ENCODE data around the gene KCNH6.

KCNH6 gene

DNA sequence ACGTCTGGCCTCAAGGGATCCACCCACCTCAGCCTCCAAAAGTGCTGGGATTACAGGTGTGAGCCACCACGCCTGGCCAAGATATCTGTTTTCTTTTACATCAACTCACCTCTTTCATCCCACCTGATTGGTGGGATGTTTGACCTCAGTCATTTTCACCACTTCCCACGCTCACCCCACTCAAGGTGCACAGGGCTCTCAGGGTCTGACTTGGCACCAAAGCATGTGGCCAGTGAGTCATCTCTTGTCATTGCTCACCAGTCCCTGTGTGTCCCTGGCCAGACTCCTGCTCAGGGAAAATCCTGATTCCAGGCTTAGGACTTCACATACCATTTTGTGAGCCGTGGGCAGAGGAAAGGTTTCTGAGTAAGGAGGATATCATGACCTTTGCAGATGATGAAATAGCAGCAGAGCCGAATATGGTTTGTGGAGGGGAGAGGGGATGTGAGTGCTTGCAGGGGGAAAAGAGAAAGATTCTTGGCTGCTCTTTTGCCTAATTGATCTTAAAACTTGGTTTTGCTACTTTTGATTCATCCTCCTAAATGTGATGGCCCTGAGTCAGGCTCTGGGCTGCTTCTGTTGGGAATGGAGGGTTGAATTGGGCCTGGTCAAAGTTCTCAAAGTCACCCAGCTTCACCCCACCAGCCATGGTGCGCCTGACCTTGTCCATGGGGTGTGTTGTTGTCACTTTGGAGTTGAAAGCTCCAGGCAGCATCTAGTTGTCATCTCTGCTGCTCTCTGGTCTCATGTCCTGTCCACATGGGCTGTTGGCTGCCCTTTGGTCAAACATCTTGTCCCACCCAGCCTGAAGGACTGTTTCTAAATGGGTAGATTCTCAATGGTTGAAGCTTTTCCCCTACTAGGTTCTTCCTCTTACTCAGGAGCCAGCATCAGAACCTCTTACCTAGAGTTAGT, 6.0 kb upstream of the KCNH6 start:
- Histone ChIP-seq H3K4me3 (ENCODE audit: low read depth, low read length) (no peak overlapping the region), H3K36me3 (ENCODE audit: control insufficient read depth in 2 of 2, insufficient read depth in 1 of 2, low read length in 2 of 2) (no peaks in the 10 kb centered on the region), H3K9me3 (ENCODE audit: control insufficient read depth, insufficient read depth, low read depth, low read length) (no peaks in the 10 kb centered on the region), H3K27ac (ENCODE audit: extremely low read depth, low read depth, low read length) (no peak overlapping the region), H3K4me1 (ENCODE audit: control insufficient read depth, insufficient read depth, low read length) (no peaks in the 10 kb centered on the region)
- TF ChIP-seq GLIS2 (tag by site-specific recombination; IDR thresholded peaks at IDR 0.05): 0 out of 2 replicates have a peak, but pooled peaks have one; percentile 41
- TF ChIP-seq ZBTB6 (tag by site-specific recombination; IDR thresholded peaks at IDR 0.05): no peak
- TF ChIP-seq ZNF777 (tag by site-specific recombination; IDR thresholded peaks at IDR 0.05; ENCODE audit: borderline replicate concordance): no peak
- TF ChIP-seq, protein P1, sequence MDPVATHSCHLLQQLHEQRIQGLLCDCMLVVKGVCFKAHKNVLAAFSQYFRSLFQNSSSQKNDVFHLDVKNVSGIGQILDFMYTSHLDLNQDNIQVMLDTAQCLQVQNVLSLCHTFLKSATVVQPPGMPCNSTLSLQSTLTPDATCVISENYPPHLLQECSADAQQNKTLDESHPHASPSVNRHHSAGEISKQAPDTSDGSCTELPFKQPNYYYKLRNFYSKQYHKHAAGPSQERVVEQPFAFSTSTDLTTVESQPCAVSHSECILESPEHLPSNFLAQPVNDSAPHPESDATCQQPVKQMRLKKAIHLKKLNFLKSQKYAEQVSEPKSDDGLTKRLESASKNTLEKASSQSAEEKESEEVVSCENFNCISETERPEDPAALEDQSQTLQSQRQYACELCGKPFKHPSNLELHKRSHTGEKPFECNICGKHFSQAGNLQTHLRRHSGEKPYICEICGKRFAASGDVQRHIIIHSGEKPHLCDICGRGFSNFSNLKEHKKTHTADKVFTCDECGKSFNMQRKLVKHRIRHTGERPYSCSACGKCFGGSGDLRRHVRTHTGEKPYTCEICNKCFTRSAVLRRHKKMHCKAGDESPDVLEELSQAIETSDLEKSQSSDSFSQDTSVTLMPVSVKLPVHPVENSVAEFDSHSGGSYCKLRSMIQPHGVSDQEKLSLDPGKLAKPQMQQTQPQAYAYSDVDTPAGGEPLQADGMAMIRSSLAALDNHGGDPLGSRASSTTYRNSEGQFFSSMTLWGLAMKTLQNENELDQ (tag by site-specific recombination; IDR thresholded peaks at IDR 0.05; ENCODE audit: low read depth): no peak
- TF ChIP-seq SP7 (tag by site-specific recombination; IDR thresholded peaks at IDR 0.05): 0 out of 2 replicates have a peak, but pooled peaks have one; percentile 19
- TF ChIP-seq, protein P2, sequence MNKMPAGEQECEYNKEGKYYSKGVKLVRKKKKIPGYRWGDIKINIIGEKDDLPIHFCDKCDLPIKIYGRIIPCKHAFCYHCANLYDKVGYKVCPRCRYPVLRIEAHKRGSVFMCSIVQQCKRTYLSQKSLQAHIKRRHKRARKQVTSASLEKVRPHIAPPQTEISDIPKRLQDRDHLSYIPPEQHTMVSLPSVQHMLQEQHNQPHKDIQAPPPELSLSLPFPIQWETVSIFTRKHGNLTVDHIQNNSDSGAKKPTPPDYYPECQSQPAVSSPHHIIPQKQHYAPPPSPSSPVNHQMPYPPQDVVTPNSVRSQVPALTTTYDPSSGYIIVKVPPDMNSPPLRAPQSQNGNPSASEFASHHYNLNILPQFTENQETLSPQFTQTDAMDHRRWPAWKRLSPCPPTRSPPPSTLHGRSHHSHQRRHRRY (tag by site-specific recombination; IDR thresholded peaks at IDR 0.05): no peak
- TF ChIP-seq SP3 (tag by site-specific recombination; IDR thresholded peaks at IDR 0.05): 0 out of 2 replicates have a peak, but pooled peaks have one; percentile 16
- TF ChIP-seq GLIS1 (tag by site-specific recombination; IDR thresholded peaks at IDR 0.05): peak; percentile 12; the same call in 1 of the 2 replicates
- TF ChIP-seq, protein P3, sequence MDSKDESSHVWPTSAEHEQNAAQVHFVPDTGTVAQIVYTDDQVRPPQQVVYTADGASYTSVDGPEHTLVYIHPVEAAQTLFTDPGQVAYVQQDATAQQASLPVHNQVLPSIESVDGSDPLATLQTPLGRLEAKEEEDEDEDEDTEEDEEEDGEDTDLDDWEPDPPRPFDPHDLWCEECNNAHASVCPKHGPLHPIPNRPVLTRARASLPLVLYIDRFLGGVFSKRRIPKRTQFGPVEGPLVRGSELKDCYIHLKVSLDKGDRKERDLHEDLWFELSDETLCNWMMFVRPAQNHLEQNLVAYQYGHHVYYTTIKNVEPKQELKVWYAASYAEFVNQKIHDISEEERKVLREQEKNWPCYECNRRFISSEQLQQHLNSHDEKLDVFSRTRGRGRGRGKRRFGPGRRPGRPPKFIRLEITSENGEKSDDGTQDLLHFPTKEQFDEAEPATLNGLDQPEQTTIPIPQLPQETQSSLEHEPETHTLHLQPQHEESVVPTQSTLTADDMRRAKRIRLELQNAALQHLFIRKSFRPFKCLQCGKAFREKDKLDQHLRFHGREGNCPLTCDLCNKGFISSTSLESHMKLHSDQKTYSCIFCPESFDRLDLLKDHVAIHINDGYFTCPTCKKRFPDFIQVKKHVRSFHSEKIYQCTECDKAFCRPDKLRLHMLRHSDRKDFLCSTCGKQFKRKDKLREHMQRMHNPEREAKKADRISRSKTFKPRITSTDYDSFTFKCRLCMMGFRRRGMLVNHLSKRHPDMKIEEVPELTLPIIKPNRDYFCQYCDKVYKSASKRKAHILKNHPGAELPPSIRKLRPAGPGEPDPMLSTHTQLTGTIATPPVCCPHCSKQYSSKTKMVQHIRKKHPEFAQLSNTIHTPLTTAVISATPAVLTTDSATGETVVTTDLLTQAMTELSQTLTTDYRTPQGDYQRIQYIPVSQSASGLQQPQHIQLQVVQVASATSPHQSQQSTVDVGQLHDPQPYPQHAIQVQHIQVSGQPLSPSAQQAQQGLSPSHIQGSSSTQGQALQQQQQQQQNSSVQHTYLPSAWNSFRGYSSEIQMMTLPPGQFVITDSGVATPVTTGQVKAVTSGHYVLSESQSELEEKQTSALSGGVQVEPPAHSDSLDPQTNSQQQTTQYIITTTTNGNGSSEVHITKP (tag by site-specific recombination; IDR thresholded peaks at IDR 0.05): 0 out of 2 replicates have a peak, but pooled peaks have one; percentile 53
- TF ChIP-seq ZFHX2 (tag by site-specific recombination; conservative IDR thresholded peaks at IDR 0.05): peak; percentile 99
- no peak for TF ChIP-seq MZF1 (tag by site-specific recombination; IDR thresholded peaks at IDR 0.05; ENCODE audit: borderline replicate concordance)
- peak; percentile 98 for TF ChIP-seq EGR2 (tag by site-specific recombination; IDR thresholded peaks at IDR 0.05; ENCODE audit: low read depth)
- TF ChIP-seq ZNF239 (tag by site-specific recombination; IDR thresholded peaks at IDR 0.05): no peak
- TF ChIP-seq ZNF639 (tag by site-specific recombination; IDR thresholded peaks at IDR 0.05): no peak
- POLR2A ChIA-PET: no interaction called here
- CTCF ChIA-PET: interaction anchor here (0.6 to 1.0 kb wide), 3 partner anchors 10 to 180 kb away, joined by 3 read pairs; no protein-coding TSS in a partner anchor
